ENCODE data around the gene SSUH2. TPM values are rescaled to one million over a fixed set of nuclear protein-coding genes. Genes with fewer than 3 reads are reported as not detected.

SSUH2 gene
- polyA plus RNA-seq, 3 donors, result not detected

GRCh38 chr3:8625991-8626390 lies 18.6 kb downstream of the SSUH2 start:
- no peak for DNase-seq
- Mint-ChIP-seq H3K4me1 (peaks cover 9% of the 10 kb centered on the region), H3K27me3 (ENCODE audit: low read depth in 3 of 3) (peaks cover 5 to 7% (median 7%) of the 10 kb centered on the region in 3 donors), H3K27ac (peak overlapping the region in 1 of 7 donors; percentile 65), H3K36me3 (no peaks in the 10 kb centered on the region), H3K9me3 (peaks cover 0 to 4% (median 0%) of the 10 kb centered on the region in 7 donors), H3K4me3 (no peak overlapping the region)
- H4K20me1 ChIP-seq (ENCODE audit: insufficient read depth, low read length), result no peaks in the 10 kb centered on the region
- no peak overlapping the region for H3K9ac ChIP-seq (ENCODE audit: insufficient read depth, low read length, poor library complexity, severe bottlenecking)
- no peak overlapping the region for H3K4me3 ChIP-seq (replicated peaks in 1 of 3; ENCODE audit: low read depth in 2 of 3, low read length in 3 of 3)
- no peaks in the 10 kb centered on the region for H3K9me3 ChIP-seq (replicated peaks in 1 of 2; ENCODE audit: control insufficient read depth in 1 of 2, insufficient read depth in 1 of 2, low read length in 2 of 2)
- H3K4me2 ChIP-seq (replicated peaks; ENCODE audit: extremely low read depth, low read length, poor library complexity, severe bottlenecking), result no peak overlapping the region
- H3K36me3 ChIP-seq (replicated peaks in 1 of 2; ENCODE audit: control insufficient read depth in 1 of 2, insufficient read depth in 2 of 2, low read length in 2 of 2), result no peaks in the 10 kb centered on the region
- 75% methylated on average over 1 of the region's 3 CpGs for WGBS (ENCODE audit: insufficient coverage)
- TF ChIP-seq, protein P1, sequence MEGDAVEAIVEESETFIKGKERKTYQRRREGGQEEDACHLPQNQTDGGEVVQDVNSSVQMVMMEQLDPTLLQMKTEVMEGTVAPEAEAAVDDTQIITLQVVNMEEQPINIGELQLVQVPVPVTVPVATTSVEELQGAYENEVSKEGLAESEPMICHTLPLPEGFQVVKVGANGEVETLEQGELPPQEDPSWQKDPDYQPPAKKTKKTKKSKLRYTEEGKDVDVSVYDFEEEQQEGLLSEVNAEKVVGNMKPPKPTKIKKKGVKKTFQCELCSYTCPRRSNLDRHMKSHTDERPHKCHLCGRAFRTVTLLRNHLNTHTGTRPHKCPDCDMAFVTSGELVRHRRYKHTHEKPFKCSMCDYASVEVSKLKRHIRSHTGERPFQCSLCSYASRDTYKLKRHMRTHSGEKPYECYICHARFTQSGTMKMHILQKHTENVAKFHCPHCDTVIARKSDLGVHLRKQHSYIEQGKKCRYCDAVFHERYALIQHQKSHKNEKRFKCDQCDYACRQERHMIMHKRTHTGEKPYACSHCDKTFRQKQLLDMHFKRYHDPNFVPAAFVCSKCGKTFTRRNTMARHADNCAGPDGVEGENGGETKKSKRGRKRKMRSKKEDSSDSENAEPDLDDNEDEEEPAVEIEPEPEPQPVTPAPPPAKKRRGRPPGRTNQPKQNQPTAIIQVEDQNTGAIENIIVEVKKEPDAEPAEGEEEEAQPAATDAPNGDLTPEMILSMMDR (IDR thresholded peaks at IDR 0.05), result no peak
- no peak overlapping the region for H2AFZ ChIP-seq (ENCODE audit: insufficient read depth, low read depth, low read length, poor library complexity, severe bottlenecking)
- H3K4me1 ChIP-seq (ENCODE audit: control insufficient read depth in 1 of 2, insufficient read depth in 2 of 2, low read length in 2 of 2), result no peaks in the 10 kb centered on the region
- intact Hi-C loops (cut with micrococcal nuclease), result loop anchor here in 1 of 2 donors (10.0 kb wide), 1 partner anchor 181 kb away; no protein-coding TSS in a partner anchor
- no peaks in the 10 kb centered on the region for H3K79me2 ChIP-seq (ENCODE audit: insufficient read depth, low read length)
- H3K27ac ChIP-seq (ENCODE audit: low read depth in 1 of 2, low read length in 2 of 2), result no peak overlapping the region
- no peaks in the 10 kb centered on the region for H3K27me3 ChIP-seq (ENCODE audit: control insufficient read depth in 2 of 2, insufficient read depth in 2 of 2, low read length in 2 of 2)

DNA sequence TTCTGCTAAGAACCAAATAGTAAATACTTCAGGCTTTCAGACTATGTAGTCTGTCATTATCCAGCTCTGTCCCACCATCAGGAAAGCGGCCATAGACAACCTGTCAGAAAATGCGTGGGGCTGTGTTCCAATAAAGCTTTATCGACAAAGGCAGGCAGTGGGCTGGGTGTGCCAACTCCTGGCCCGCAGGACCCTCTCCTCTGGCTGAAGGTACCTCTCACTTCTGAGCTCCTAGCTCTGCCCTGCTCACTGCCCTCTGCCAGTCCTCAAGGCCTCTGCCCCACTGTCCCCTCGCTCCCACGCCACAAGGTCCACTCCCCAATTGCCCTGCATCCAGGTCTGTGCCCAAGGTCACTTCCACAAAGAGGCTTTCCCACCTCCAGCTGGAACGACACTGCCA lies 20.0 kb downstream of the SSUH2 start:
- H3K27ac ChIP-seq (ENCODE audit: low read depth in 1 of 2, low read length in 2 of 2), result no peak overlapping the region
- H3K9me3 Mint-ChIP-seq, result peaks cover 0 to 4% (median 0%) of the 10 kb centered on the region in 7 donors
- TF ChIP-seq, protein P1 (IDR thresholded peaks at IDR 0.05), result no peak
- H4K20me1 ChIP-seq (ENCODE audit: insufficient read depth, low read length), result no peaks in the 10 kb centered on the region
- H3K27me3 ChIP-seq (ENCODE audit: control insufficient read depth in 2 of 2, insufficient read depth in 2 of 2, low read length in 2 of 2), result no peaks in the 10 kb centered on the region
- H3K36me3 Mint-ChIP-seq, result no peaks in the 10 kb centered on the region
- H3K27ac Mint-ChIP-seq, result no peak overlapping the region
- peaks cover 3 to 7% (median 4%) of the 10 kb centered on the region in 3 donors for H3K27me3 Mint-ChIP-seq (ENCODE audit: low read depth in 3 of 3)
- H3K9me3 ChIP-seq (replicated peaks in 1 of 2; ENCODE audit: control insufficient read depth in 1 of 2, insufficient read depth in 1 of 2, low read length in 2 of 2), result no peaks in the 10 kb centered on the region
- H3K4me3 Mint-ChIP-seq, result no peak overlapping the region
- 97% methylated on average over 6 of the region's 7 CpGs for WGBS (ENCODE audit: insufficient coverage)
- H3K4me1 ChIP-seq (ENCODE audit: control insufficient read depth in 1 of 2, insufficient read depth in 2 of 2, low read length in 2 of 2), result no peaks in the 10 kb centered on the region
- H3K79me2 ChIP-seq (ENCODE audit: insufficient read depth, low read length), result no peaks in the 10 kb centered on the region
- intact Hi-C loops (cut with micrococcal nuclease), result loop anchor here (5.0 to 10.0 kb wide), 2 partner anchors 180 to 182 kb away; no protein-coding TSS in a partner anchor
- H3K4me3 ChIP-seq (replicated peaks in 1 of 3; ENCODE audit: low read depth in 2 of 3, low read length in 3 of 3), result no peak overlapping the region
- DNase-seq, result no peak
- no peak overlapping the region for H3K4me2 ChIP-seq (replicated peaks; ENCODE audit: extremely low read depth, low read length, poor library complexity, severe bottlenecking)
- H3K4me1 Mint-ChIP-seq, result peaks cover 9% of the 10 kb centered on the region
- H3K9ac ChIP-seq (ENCODE audit: insufficient read depth, low read length, poor library complexity, severe bottlenecking), result no peak overlapping the region
- no peaks in the 10 kb centered on the region for H3K36me3 ChIP-seq (replicated peaks in 1 of 2; ENCODE audit: control insufficient read depth in 1 of 2, insufficient read depth in 2 of 2, low read length in 2 of 2)
- H2AFZ ChIP-seq (ENCODE audit: insufficient read depth, low read depth, low read length, poor library complexity, severe bottlenecking), result no peak overlapping the region
